HG02571 (cell line): ENCODE results near the gene CREM.
"Not testable (repeated sequence)": the region's sequence is repeated elsewhere in the genome, so short reads cannot be mapped to it uniquely, and the experiment has no call there.

Experiments used
- ATAC-seq: cut with Tn5 transposase; IDR thresholded peaks from one replicate; pipeline ENCODE4 v1.9.1; 2021; ENCODE audit warnings: mild to moderate bottlenecking, moderate library complexity; ENCODE audit not compliant: unreplicated experiment

CREM gene

DNA sequence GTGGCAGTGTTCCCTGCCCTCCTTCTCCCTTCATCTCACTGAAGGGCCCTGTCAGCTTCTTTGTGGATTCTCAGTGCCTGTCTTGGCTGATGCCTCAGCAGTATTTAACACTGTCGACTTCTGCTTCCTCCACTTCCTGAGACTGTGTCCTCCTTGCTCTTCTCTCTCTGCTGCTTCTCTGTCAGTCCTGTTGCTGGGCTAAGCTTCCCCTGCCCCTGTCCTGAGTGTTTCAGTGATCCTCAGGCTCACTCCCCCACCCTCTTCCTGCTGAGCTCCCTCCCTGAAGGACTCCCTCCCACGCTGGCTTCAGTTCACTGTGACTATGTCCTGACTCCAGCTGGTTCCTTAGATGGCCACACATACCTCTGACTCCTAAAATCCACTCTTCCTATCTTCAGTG, 64.9 kb downstream of the CREM start:
- ATAC-seq: no peak

DNA sequence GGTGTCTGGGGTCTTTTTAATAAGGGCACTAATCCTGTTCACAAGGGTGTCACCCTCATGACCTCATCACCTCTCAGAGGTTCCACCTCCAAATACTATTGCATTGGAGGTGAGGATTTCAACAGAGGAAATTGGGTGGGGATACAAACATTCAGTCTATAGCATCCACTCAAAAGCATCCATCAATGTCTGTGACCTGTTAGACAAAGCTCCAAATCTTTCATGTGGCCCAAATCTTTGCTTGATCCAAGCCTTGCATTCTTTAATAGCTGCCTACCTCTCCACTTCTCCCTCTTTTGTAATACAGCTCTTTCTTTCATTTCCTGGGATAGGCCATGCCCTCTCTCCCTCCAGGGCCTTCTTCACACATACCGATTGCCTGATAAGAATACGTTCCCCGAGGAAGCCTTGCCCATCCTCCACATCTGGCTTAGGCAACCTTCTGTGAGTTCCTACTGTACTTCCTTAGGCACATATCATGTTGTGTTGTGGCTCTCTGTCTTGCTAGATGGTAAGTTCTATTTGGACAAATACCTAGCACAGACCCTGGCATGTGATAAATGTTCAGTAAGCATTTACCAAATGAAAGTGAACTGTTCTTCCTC, 66.1 kb downstream of the CREM start:
- no peak for ATAC-seq

DNA sequence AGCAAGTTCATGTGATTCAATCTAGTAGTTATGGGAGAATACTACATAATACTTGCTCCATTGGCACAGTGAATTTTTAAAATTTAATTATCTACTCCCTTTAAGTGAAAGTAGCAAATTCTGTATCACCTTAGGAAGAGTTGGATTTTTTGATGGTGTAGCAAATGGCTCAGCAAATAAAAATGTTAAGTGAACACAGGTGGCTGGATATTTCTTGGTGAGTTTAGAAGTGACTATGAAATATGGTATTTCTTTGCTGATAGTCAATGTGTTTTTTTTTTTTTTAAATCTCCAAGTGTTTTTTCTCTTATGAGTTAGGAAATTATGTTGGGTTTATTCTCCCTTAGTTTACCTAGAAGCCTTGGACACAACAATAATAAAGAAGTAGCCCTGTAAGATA, 67.8 kb downstream of the CREM start:
- no peak for ATAC-seq

DNA sequence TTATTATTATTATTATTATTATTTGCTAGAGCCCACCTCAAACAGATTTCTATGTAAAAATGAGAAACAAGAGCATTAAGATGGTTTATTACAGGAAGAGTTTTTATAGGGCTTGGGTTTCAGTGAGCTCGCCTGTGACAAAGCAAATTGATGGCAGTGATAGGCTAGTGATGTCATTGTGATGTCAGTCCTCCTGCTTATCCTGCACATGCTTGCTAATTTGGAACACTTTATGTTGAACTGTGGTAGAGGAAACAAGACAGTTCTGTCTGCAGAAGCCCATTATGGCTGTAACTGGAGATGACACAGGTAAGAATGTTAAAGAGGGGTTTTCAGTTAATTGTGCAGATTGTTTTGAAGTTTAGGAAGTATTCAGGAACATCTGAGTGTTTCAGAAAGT, 68.3 kb downstream of the CREM start:
- no peak for ATAC-seq

DNA sequence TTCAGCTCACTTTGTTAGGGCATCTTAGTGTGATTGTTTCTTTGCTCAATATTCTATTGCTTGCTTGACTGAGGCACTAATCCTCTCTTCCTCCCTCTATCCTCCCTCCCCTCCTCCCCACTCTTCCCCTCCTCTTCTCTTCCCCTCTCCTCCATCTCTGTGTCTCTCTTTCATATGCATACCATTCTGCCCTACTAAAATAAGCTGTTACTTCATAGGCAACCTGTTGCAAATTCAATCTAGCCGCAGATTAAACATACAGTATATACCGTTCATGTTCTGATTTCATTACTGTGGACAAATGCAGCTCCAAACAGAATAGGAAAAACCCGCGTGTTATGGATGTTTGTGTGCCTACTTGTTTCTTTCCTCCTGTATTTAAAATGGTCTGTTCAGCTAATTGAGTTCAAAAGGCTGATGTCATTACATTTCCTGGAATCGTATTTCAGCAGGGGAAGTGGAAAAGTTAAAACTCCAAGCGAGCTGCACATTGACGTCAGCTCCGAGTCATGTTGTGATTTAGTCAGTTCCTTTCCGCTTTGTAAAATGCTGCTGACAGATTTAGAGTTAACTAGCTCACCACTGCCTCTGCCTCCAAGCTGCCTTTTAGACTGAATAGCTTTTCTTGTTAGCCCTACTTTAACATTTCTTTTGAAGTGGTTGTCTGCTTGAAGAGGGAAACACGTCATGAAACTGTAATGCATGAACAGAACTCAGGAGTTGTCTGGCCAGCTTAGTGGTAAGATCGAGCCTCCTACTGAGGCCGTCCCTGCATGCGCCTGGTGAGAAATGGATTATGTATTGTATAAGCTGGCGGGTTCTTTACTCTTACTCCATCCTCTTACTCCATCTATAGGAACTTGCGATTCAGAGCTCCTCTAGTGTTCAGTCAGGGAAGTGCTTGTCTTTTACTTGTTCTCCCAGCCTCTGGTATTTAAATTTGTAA, 69.0 kb downstream of the CREM start:
- peak; percentile 97 for ATAC-seq

DNA sequence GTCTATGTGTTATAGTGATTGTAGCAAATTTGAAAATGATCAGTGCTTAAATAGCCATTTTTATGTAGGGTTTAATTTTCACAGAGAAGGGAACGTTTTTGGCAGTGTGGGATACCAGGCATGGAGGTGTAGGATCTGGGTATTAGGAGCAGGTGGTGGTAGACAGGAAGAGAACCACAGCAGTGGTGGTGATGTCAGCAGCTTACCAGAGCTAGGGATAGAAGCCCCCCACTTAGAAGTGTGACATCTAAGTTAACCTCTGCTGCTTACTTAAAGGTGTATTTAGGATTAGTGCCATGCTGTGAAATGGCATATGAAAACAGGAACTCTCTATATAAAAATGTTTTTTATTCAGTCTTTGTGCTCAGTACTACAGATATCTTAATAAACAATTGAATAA, 73.8 kb downstream of the CREM start:
- ATAC-seq: no peak

DNA sequence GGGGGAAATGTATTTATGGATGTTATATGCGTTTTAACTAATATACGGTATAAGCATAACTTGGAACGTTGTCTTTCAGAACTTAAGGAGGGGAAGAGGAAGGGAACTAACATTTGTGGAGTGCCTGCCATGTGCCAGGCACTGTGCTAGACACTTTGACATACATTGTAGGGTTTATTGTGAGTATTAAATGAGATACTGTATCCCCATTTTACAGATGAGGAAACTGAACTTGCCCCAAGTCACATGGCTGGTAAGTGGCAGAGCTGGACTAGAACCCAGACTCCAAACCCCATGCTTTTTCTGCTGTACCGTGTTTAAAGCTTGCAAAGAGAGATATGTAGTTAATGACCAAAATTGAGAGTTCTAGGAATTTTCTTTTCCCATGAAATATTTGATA, 74.6 kb downstream of the CREM start:
- no peak for ATAC-seq

DNA sequence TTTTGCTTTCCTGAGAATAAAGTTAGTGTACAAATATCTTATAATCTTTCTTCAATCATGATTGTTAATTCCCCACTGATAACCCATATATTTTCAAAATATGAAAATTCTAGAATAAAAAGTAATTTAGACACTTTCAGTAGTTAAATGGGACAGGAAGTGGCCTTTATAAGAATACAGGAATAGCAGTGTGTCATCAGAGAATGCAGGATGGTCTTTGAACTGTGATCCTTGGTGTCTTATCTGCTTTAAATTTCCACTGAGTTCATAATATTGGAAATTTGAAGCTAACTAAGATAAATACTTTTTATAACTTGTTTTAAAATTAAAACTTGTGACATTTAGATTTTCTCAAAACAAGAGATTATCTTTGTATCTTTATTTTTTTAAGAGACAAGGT, 75.4 kb downstream of the CREM start:
- ATAC-seq: no peak

DNA sequence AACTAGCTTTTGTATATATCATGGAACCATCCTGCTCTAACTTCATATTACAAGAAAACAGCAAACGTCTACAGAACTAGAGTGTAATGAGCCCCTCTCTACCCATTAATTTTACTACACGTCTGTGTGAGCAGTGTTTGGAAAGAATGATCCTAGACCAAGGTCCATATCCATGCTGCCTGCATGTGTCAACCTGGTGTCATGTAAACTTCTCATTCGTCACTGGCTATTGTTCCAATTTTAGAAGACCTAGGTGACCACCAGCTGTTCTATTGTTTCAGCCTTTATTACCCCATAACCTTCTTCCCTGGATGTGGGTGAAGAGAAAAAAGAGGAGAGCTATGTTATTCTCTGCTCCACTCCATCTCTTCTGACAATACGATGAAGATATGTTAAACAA, 77.1 kb downstream of the CREM start:
- no peak for ATAC-seq

DNA sequence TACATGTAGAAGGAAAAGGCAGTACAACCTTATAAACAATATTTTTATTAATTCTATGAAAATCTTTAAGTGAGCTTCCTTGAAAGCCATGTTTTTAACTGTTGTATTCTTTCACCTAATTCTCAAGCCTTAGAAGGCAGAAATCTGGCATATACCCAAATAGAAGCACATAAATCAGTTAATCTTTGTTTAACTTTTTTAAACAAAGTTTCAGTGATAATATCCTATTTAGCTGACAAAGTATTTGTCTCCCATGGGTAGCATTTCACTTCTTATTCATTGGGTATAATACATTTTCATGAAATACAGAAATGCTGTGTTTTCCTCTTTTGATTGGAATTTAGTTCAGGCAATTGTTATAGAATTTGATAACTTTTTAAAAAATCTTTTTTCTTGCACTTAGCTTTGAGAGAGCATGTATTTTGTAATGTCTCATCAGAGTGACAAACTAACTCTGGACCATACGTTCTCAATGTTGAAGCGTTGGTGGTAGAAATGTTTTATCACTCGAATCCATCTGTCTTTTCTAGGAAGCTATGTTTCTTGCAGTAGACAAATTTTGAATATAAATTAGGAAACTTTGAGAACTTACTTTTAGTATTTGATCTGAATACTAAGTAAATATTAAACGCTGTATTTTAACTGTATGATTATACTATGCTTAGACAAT, 78.1 kb downstream of the CREM start:
- no peak for ATAC-seq

DNA sequence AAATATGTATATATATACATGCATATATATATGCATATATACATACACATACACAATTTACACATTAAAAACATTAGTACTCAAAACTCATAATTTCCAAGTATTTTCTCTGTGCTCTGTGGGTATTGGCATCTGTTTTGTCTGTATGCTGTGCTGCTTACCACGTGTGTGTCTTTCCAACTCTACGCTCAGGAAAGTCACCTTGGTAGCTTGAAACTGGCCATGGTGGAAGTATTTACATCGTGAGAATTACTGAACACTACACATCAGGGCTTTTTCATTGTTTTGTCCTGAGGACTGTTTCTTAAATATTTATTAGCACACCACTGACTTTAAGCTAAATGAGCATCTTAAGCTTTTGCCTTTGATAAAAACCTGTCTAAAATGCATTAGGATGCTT, 79.6 kb downstream of the CREM start:
- ATAC-seq: no peak

DNA sequence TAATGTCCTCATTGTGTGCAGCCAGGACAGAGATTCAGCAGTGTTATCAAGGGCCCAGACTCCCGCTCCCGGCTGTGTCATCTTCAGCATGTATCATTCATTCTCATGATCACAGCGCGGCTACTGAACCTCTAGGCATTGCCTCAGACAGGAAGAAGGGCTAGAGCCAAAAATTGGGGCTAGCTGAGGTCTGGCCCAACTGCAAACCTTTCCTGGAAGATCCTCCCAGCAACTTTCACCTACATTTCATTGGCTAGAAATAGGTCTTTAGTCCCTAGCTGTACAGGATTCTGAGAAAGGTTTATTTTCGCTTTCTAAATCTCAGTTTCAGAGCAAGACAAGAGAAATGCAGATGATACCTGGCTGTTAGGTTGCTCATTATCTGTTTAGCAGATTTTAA, 81.9 kb downstream of the CREM start:
- peak; percentile 82 for ATAC-seq

DNA sequence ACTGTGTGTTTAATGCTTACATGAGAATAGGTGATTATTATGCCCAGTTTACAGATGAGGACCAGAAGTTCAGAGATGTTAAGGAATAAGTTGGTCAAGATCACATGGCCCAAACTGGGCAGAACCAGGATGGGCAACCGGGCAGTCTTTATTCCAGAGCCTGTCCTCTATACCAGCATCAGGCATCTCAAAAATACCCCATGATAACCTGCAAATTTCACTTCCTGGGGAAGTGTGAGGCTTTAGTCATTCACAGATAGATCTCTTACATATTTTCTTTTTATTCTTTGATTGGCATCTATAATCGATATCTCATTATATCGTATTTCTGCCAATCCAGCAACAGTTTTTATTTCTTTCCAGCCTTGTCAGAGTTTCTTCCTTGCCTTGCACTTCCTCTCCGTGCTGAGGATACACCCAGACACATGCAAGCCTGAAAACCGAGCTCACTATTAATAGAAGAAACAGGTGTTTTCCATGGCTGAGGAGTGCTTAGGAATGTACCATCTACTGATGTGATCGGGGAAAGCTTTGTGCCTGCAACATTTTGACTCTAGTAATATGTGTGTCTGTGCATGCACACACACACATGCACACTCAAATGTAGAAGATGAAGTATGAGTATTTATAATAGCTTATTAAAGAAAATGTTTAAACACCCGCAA, 82.4 kb downstream of the CREM start:
- ATAC-seq: peak; percentile 28

DNA sequence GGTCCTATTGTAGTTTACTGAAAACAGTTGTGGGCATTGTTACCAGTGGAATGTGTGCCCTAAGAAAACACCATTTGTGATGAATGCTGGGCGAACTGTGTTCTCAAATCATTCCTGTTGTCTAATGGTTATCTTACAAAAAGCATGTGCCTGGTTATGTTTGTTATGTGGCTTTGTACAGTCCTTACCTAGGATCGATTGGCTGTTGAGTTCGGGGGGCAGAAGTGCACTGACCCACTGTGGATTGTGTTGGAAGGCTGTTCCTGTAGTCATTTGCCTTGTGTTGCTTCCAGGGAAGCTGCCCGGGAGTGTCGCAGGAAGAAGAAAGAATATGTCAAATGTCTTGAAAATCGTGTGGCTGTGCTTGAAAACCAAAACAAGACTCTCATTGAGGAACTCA, 84.3 kb downstream of the CREM start:
- no peak for ATAC-seq

DNA sequence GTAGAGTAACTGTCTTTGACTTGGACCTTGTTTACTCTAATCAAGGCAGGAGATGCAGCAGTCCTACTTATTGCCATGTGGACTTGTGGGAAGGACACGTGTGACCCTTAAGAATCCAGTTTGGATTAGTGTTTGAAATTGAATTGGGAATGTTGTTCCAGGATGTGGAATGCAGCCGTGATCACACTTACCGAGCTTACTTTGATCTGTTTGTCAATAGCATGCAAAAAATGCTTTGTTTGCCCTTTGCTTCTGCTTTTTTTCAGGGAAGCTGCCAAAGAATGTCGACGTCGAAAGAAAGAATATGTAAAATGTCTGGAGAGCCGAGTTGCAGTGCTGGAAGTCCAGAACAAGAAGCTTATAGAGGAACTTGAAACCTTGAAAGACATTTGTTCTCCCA, 84.7 kb downstream of the CREM start:
- ATAC-seq: no peak

DNA sequence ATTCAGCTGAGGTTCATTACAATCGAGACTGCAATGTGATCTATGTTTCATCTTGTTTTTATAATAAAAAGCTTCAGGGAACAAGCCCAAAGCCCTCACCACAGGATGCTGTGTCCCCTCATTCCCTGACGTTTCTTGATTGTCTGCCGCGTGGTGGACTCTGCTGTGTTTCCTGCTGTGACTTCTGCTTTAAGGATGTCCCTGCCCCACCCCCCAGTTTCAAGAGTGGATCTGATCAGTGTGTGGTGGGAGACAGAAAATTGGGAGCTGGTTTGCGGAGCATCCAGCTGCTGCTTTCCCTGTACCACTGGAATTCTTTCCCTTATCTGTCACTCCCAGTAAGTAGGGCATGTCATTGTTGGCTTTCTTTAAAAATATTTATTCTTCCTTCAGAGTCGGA, 86.2 kb downstream of the CREM start:
- ATAC-seq: no peak

DNA sequence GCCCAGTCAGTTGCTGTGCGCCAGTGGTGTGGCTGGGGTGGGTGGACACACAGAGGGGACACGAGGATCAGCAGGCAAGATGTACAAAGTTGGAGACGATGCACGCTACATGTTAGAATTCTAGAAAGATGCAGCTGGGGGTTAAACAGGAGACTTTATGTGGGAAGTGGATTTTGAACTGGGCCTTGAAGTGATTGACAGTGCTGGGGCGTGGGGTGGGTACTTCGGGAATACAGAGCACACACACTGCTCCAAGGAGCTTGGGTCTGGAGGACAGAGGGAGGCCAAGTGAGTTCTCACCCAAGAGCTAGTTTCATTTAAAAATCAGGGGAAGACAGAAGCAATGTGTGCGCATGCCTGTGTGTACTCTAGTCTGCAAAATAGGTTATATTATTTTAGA, 87.1 kb downstream of the CREM start:
- no peak for ATAC-seq

DNA sequence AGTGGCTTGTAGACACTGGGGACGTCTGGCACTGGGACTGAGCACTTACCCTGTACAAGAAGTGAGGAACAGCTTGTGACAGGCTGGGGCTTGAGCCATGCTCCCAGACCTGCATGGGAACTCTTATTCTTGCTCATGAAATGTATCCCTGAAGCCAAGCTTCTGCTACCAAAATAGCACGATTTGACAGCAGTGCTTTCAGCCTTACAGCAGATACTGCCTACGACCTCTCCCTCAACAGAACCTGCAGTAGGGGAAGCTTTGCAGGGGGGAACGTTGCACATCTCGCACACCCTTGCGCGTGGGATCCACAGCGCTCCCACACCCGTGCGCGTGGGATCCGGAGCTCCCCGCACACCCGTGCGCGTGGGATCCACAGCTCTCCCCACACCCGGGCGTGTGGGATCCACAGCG, 88.0 kb downstream of the CREM start:
- ATAC-seq: no peak

DNA sequence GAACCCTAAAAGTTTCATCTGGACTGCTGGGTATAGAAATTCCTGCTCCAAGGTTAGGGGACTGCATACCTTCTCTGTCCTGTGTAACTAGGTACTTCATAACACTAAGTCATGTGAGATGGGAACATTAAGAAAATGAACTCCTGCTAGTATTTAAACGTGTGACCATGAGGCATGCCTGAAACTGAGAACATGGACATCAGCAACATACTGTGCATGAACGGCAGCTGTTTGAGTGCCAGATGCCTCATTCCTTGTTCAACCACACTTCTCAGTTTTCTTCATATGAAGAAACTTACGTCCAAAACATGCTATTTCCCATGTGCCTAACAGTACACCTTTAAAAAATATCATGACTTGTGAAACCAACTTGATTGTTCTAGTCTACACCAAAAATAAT, 88.5 kb downstream of the CREM start:
- ATAC-seq: no peak

DNA sequence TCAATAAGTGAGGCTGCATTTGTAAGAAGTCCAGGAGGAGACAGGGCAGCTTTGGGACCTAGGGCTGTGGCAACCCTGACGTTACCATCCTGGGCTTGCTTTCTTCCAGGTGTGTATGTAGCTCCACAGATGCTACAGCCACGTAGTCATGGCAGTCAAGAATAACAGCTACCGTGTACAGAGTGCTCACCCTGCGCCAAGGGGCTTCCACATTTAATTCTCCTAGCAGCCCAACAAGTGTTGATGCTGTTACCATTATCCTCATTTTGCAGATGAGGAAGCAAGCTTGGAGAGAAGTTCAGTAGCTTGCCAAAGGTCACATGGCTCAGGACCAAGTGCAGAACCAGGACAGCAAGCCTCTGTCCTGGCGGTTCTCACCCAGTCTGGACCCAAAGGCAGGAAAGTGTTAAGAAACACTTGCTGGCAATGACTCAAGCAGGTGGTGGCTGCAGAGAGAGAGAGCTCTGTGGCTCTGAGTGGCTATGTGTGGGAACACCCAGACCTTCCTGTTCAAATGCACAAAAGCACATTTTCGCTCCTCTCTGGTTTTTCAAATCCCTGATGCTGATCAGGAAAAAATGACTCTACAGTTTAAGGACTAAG, 89.8 kb downstream of the CREM start:
- no peak for ATAC-seq

DNA sequence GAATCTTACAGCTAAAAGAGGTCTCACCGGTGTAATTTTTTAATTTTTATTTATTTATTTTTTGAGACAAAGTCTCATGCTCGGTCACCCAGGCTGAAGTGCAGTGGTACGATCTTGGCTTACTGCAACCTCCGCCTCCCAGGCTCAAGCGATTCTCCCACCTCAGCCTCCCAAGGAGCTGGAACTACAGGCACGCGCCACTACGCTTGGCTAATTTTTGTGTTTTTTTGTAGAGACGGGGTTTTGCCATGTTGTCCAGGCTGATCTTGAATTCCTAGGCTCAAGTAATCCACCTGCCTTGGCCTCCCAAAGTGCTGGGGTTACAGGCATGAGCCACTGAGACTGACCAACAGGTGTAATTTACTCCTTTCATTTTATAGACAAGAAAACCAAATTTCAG, 90.3 kb downstream of the CREM start:
- not testable (repeated sequence) for ATAC-seq
